ENCODE measurements around the gene UBASH3B. TPM values are rescaled to one million over a fixed set of nuclear protein-coding genes. Genes with fewer than 3 reads are reported as not detected.

UBASH3B gene
- total and polyA plus RNA-seq, 7 donors: 1.4 to 17.5 (median 8.5) TPM

- peaks cover 0 to 1% (median 0%) of the 10 kb centered on the region in 3 donors for H3K27me3 ChIP-seq (ENCODE audit: insufficient read depth in 3 of 3, low read length in 2 of 3)
- no peak overlapping the region for H3K4me3 ChIP-seq
- TF ChIP-seq CTCF (IDR thresholded peaks at IDR 0.05): no peak
- H3K36me3 ChIP-seq (ENCODE audit: insufficient read depth in 1 of 2, low read depth in 1 of 2): no peaks in the 10 kb centered on the region
- ATAC-seq (no peak), DNase-seq (no peak)
- no peaks in the 10 kb centered on the region for H3K4me1 ChIP-seq
- no peaks in the 10 kb centered on the region for H3K9me3 ChIP-seq
- WGBS, 3 donors: 69 to 77% (median 69%) methylated on average over 3 of the region's 3 CpGs
- H3K27ac ChIP-seq: no peak overlapping the region
- intact Hi-C loops (cut with DNase I): no loop called here
Observed at GRCh38 chr11:122723576-122723975, 68.1 kb downstream of the UBASH3B start.

- WGBS, 3 donors: 75 to 78% (median 75%) methylated on average over 6 of the region's 6 CpGs
- ATAC-seq: no peak
- no peak overlapping the region for H3K27ac ChIP-seq
Observed at GRCh38 chr11:122724520-122724919, 69.0 kb downstream of the UBASH3B start.

GRCh38 chr11:122726028-122726427 is 70.5 kb downstream of the UBASH3B start:
- H3K27ac ChIP-seq: no peak overlapping the region
- intact Hi-C loops (cut with DNase I): no loop called here
- DNase-seq (no peak), ATAC-seq (no peak)
- no peak for TF ChIP-seq CTCF (IDR thresholded peaks at IDR 0.05)
- no peaks in the 10 kb centered on the region for H3K9me3 ChIP-seq
- peaks cover 0 to 1% (median 0%) of the 10 kb centered on the region in 3 donors for H3K27me3 ChIP-seq (ENCODE audit: insufficient read depth in 3 of 3, low read length in 2 of 3)
- no peaks in the 10 kb centered on the region for H3K4me1 ChIP-seq
- 96 to 98% (median 96%) methylated on average over 9 of the region's 9 CpGs for WGBS, 3 donors
- H3K4me3 ChIP-seq: no peak overlapping the region
- no peaks in the 10 kb centered on the region for H3K36me3 ChIP-seq (ENCODE audit: insufficient read depth in 1 of 2, low read depth in 1 of 2)

More at GRCh38 chr11:122724520-122724919, 69.0 kb downstream of the UBASH3B start:
- no peak for TF ChIP-seq CTCF (IDR thresholded peaks at IDR 0.05)
- H3K4me3 ChIP-seq: no peak overlapping the region
- intact Hi-C loops (cut with DNase I): no loop called here
- H3K36me3 ChIP-seq (ENCODE audit: insufficient read depth in 1 of 2, low read depth in 1 of 2): no peaks in the 10 kb centered on the region
- H3K4me1 ChIP-seq: no peaks in the 10 kb centered on the region
- H3K27me3 ChIP-seq (ENCODE audit: insufficient read depth in 3 of 3, low read length in 2 of 3): peaks cover 0 to 1% (median 0%) of the 10 kb centered on the region in 3 donors
- H3K9me3 ChIP-seq: no peaks in the 10 kb centered on the region
- DNase-seq: no peak

- Histone ChIP-seq H3K27ac (no peak overlapping the region), H3K36me3 (ENCODE audit: insufficient read depth in 1 of 2, low read depth in 1 of 2) (no peaks in the 10 kb centered on the region), H3K27me3 (ENCODE audit: insufficient read depth in 3 of 3, low read length in 2 of 3) (peaks cover 0 to 1% (median 0%) of the 10 kb centered on the region in 3 donors), H3K4me3 (peak overlapping the region; percentile 4), H3K9me3 (no peaks in the 10 kb centered on the region), H3K4me1 (no peaks in the 10 kb centered on the region)
- TF ChIP-seq CTCF (IDR thresholded peaks at IDR 0.05): no peak
- ATAC-seq (no peak), DNase-seq (no peak)
- WGBS, 3 donors: 32 to 45% (median 44%) methylated on average over 21 of the region's 21 CpGs
- intact Hi-C loops (cut with DNase I): no loop called here
Observed at GRCh38 chr11:122727101-122727929, 71.8 kb downstream of the UBASH3B start.
